Cardiac septum (tissue), 1 donor: ENCODE results near the gene ANKRD1. TPM values are rescaled to one million over a fixed set of nuclear protein-coding genes. Genes with fewer than 3 reads are reported as not detected.
"Not testable (repeated sequence)": the region's sequence is repeated elsewhere in the genome, so short reads cannot be mapped to it uniquely, and the experiment has no call there.

ENCODE experiments used
- DNase-seq: peaks from one replicate; pipeline ENCODE4 v3.0.0-alpha.2; 2020; ENCODE audit warnings: low spot score
- intact Hi-C: fragments of 100-400 bp; cut with DNase I; formaldehyde crosslinking; loops from one replicate; pipeline ENCODE4 v1.14.0; 2022
- long read RNA-seq: library from polyadenylated mRNA; unstranded; transcript quantifications from one replicate; pipeline ENCODE4 v2.0.0, GENCODE V29; 2021
- total RNA-seq: library from RNA; stranded (reverse); fragmentation: NEBNext Ultra II Directional; extraction: Animal tissue kit (Norgen Biotek cat#: 25700); gene quantifications from one replicate; pipeline ENCODE4 v1.2.1, GENCODE V29; 2021
- donor health status: DM: no; HTN: no; CAD: no.

Gene ANKRD1
- 8,251 TPM for total RNA-seq
- long read RNA-seq, transcript ANKRD1-201 (9 exons, 1,979 nt): major isoform, 565 of 1,544 reads
- long read RNA-seq, partial matches to known transcripts: 878 of 1,544 reads
- long read RNA-seq, other reads (novel, unspliced or antisense): 101 of 1,544 reads

DNA sequence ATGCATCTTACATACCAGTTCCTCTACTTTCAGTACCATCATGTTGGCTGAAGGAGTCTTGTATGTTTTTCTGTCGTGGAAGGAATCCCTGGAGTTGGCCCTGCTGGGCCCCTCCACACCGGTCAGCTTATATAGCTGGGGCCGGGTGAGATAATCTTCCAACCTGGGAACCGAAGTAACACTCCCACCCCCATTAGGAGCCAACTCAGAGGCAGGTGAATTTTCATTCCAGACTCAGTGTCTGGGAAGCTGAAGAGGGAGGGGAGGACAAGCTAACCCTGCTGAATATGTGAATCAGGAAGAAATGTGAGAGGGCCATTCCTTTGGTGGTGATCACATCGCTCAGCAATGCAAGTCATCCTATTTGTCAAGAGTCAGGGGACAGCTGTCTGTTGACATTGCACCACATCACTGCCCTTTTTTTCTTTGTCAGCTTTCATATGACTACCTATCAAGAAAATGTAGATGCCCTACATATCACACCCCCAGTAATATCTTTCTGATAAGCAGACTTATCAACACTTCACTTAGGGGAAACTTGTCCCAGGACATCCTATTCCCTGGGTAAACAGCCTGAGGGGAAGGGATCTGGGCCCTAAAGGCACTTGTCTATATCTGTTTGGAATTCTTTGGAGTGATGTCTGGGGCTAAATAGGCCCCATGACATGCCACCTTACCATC is at the start of gene ANKRD1:
Gene ANKRD1, minus strand, starts transcription at position 102 of the 681 bp plus-strand sequence. Its CDS starts 60 bp downstream, at position 42.
- DNase-seq: peak; percentile 81
- intact Hi-C loops: loop anchor here (1.0 to 5.0 kb wide), 4 partner anchors 9 to 331 kb away; no protein-coding TSS in a partner anchor

DNA sequence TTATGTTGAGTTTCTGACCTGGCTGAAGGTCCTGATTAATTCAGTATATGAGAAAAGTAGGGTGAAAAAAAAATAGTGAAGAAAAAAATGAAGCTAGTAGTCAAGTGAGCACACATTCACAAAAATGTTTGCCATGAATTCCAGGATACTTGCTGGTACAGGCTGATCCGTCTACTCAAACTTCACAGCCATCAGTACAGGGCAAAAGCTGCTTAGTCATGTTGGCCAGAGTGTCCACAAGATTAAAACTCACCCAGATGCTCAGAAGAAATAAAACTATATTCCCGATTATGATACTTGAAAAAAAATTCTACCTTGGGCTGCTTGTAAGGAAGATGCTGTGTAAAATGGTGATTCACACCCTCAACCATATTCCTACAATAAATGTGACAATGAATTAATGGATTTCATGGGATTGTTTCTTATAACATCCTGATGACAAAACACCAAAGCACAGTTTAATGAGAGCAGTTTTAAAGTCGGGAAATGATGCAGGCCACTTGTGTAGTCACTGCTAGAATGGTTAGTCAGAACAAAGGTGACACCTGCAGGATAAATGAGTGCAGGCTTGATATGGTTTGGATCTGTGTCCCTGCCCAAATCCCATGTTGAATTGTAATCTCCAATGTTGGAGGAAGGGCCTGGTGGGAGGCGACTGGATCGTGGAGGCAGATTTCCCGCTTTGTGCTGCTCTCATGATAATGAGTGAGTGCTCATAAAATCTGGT is 49.2 kb upstream of the ANKRD1 start:
- no peak for DNase-seq
- intact Hi-C loops: loop anchor here (5.0 kb wide), 1 partner anchor 38 kb away; no protein-coding TSS in a partner anchor

DNA sequence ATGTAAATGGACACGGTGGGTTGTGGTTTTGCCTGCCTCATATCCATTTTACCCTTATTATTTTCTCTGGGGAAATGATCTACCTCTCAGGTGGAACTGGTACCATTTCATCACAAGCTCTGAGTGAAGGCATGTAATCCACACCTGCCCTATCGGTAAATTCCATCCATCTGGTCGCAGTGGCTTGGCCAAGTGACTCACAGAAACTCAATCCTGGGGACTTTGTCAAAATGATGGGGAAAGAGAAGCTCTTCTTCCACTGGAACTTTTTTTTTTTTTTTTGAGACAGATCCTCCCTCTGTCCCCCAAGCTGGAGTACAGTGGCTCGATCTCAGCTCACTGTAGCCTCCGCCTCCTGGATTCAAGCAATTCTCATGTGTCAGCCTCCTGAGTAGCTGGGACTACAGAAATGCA is 48.2 kb upstream of the ANKRD1 start:
- no peak for DNase-seq

DNA sequence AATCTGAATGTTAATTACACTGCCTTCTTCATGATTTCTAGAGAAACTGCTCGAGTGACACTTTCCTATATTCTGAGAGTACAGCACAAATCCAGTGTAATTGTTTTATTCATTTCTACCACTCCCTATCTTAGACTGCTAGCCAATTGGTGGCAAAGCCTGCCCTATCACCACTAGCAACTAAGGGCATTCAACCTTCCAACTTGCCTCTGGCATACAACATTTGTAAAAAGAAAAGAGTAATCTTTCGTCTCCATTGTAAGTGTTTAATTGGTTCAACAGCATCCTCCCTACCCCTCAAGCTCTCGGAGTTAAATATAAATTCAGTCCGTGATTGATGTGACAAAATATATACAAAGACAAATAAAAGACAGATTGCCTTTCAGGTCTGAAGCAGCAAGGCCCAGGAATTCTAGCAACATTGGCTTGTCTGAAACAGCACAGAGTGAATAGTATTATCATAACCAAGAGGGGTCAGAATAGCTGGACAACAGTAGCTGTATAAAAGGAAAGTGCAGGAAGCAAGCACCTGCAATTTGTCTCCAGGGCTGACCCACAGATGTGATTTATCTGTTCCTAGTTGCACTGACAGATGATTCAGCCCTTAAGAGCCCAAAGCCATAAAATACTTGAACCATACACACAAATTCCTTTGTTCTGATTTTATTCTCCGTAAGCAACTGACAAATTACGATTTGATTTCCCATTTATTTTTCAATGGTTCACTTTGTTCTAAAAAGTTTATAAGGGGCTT is 47.6 kb upstream of the ANKRD1 start:
- no peak for DNase-seq
- intact Hi-C loops: loop anchor here (5.0 kb wide), 1 partner anchor 36 kb away; no protein-coding TSS in a partner anchor

More for the DNA sequence above, 48.2 kb upstream of the ANKRD1 start:
- intact Hi-C loops: loop anchor here (5.0 kb wide), 1 partner anchor 37 kb away; no protein-coding TSS in a partner anchor

DNA sequence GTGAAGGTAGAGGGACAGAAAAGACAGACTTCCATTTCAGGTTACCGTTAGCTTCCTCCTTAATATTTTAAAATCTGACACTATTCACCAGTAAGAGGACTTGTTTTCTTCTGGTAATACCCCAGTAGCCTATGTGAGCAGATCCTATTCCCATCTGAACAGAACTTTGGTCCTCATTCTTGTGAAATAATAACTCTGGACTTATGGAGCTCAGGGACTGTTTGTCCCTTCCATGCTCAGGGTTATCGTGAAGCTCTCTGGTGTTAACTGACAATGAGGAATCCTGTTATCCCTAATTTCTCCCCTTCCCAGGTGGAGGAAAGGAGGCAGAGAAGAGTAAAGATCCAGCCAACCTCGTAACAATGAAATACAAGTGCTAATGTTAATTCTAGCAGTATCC is 47.0 kb upstream of the ANKRD1 start:
- intact Hi-C loops: loop anchor here (5.0 kb wide), 1 partner anchor 36 kb away; no protein-coding TSS in a partner anchor
- no peak for DNase-seq

DNA sequence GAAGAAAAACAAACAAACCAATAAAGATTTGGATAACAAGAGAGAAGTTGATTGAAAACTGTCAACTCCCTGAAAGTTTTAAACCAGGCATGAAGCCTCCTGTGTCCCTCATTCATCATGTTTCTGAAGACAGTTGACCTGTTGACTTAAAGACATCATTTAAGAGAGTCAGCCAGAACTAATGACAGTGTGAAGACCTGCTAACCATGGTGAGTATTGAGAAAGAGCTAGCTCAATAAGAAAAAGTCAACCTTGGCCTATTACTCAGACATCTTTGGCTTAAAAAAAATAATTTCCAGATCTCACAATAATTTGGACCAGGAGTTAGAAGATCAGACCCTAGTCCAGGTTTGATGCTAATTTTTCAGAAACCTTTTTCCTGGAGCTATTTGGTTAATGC is 45.3 kb upstream of the ANKRD1 start:
- intact Hi-C loops: loop anchor here (5.0 kb wide), 1 partner anchor 34 kb away; no protein-coding TSS in a partner anchor
- no peak for DNase-seq

DNA sequence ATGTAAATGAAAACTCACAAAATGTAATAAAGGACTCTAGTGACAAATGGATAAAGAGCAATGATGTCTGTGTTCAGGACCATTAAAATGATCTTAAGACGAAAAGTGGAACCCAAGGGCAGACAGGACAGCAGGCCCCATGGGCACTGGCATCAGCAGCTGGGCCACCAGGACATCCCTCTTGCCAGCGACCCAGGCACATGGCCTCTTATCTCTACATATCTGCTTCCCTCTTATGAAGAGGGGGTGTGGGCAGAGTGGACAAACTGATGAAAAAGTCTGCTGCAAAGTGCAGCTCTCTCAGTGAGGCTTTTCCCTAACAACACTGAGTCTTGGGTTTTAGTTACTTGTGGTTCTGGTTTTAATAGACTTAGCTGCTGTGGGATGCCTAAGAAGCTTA is 44.8 kb upstream of the ANKRD1 start:
- DNase-seq: no peak
- intact Hi-C loops: loop anchor here (5.0 kb wide), 1 partner anchor 33 kb away; no protein-coding TSS in a partner anchor

DNA sequence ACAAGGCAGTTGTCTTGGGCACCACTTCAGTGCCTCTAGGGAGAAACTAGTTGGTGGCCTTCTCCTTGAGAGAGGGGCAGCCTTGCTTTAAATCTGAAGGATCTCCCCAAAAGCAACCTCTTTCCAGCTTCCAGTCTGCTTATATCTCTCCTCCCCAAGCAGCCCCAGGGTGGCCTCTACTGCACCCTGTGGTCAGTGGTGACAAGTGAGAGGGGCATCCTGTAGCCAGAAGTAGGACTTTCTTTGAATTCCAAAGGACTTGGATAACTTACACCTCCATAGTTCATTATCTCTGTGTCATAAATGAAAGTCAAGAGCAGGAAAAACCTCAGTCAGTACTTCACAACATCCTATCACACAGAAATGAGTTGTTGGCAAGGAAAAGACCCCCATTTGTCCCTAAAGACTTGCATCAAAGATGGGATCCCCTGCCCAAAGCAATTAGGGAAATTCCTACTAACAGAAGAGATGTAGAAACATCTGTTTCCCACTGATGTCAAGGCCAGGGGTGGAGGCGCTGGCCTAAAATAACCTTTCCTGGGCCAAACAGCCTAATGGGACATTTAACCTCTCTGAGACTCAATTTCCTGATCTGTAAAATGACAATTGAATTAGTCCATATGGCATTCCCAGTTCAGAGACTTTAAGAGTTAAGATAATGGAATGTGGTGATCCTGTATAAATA is 44.0 kb upstream of the ANKRD1 start:
- intact Hi-C loops: loop anchor here (5.0 kb wide), 1 partner anchor 33 kb away; no protein-coding TSS in a partner anchor

DNA sequence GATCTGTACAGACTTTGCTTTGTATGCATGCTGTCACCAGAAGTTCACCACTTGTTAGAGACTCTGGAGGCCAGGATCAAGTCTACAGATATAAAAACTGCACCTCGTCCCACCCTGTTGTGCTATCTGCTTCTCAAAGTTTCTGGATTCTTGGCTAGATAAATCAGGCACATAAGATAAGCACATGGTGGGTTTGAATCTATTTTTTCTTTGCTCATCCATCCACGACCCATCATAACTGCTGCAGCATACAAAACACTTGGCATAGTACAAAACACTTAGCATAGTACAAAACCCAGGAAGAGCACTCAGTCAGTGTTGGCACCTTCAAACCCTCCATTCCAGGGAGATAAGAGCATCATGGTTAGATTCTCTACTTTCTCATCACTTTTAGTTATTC is 42.4 kb upstream of the ANKRD1 start:
- no peak for DNase-seq
- intact Hi-C loops: no loop called here

More for the DNA sequence above, 44.0 kb upstream of the ANKRD1 start:
- no peak for DNase-seq

DNA sequence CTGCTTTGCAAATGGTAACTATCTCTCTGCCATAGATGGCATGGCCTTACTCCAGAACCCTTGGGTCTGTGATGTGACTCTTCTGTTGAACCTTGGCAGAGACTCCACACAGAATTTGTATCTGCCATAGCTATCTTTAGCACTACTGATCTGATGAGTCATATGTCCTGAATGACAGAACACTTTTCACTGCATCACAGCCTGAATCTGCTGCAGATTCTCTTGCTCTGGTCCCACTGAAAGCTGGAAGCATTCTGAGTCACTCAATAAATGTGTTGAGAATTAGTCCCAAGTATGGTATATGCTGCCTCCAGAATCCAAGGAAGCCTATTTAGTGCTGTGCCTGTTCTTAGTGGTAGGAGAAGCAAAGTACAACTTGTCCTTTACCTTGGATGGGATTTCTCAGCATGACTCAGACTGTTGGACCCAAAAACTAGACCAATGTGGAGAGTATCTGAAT is 39.5 kb upstream of the ANKRD1 start:
- DNase-seq: no peak
- intact Hi-C loops: no loop called here

DNA sequence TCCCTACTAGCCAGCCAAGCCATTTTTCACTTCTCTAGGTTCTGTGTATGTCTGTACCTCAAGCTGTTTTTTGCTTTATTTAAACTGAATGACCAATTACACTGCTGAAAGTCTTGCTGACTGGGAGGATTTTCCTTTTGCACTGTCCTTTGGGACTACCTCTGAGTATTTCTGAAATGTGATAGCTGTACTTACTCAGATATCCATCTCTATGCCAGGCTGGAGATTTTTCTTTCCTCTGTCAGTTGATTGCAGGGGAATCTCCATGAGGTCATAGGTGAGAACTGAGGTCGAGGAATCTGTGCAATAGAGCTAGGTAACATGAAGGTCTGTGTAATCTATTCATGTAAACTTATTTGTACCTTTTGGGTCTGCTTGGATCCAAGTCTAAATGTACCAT is 38.9 kb upstream of the ANKRD1 start:
- intact Hi-C loops: no loop called here
- no peak for DNase-seq

DNA sequence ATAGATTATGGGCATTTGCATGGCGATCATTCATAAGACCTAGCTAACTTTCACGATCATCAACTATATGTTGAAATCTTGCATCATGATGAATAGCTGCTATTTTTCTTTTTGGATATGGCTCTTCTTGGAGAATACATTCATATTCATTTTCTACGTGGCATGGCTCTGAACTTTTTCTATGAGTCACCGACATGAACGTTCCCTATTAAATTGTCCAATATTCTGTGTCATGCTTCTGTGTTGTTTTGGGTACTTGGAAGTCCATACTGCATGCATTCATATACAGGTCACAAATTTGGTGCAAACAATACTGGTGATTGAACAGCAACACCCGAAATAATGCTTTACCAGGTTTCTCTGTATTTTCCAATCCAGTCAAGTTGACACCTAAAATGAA is 37.9 kb upstream of the ANKRD1 start:
- no peak for DNase-seq
- intact Hi-C loops: no loop called here

DNA sequence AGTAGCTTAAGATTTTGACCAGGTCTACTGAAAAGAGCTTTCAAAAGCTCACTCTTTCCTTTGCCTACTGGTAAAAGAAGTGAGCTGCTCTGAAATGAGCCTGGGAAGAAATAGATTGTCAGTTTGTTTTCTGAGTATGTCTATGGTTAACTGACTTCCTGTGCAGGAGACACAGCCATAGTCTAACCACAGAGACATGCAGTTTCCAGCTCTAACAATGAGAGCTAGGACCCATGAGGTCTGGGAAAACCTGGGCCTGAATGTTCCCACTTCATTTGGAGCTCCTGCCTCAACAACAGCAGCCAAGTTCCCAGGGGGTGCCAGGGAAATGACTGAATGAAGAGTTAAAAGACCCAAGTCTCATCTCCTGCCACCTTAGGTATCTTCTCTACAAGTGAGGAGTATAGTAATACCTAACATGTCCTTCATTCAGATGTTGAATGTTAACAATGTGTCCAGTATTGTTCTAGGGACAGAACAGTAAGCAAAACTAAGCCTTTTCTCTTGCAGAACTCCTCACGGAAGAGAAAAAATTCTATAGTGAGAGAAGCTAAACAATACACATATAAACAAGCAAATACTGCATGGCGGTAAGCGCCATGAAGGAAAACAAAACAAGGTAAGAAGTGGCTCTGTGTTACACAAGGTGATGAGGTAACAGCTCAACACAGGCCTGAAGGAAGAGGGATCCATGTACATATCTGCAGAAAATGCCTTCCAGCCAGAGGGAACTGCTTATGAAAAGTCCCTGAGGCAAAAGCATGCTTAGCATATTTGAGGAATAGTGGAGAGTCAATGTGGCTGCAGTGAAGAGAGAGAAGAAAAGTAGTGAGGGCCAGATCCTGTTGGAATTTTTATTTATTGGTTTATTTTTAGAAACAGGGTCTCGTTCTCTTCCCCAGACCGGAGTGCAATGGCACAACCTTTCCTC is 26.4 kb upstream of the ANKRD1 start:
- DNase-seq: no peak
- intact Hi-C loops: no loop called here

DNA sequence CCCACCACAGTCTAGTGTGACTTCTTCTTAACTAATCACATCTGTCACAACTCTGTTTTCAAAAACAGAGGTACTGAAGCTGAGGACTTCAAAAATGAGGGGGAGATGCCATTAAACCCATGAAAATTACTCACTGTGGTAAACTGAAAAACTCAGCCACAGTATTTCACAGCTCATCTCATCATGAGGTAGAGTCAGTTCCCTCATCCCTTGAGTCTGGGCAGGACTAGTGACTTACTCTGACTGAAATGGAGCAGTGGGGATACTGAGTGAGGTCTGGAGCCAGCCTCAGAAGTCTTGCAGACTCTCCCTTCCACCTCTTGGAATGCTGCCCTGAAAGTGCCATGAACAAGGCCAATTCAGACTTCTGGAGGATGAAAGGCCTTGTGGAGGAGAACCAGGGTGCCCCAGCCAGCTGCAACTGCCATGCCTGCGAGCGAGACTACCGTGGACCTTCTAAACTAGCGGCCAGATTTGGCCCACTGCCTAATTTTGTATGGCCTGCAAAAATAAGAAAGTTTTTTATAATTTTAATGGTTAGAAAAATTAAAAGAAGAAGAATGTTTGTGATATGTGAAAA is 24.7 kb upstream of the ANKRD1 start:
- no peak for DNase-seq
- intact Hi-C loops: no loop called here

DNA sequence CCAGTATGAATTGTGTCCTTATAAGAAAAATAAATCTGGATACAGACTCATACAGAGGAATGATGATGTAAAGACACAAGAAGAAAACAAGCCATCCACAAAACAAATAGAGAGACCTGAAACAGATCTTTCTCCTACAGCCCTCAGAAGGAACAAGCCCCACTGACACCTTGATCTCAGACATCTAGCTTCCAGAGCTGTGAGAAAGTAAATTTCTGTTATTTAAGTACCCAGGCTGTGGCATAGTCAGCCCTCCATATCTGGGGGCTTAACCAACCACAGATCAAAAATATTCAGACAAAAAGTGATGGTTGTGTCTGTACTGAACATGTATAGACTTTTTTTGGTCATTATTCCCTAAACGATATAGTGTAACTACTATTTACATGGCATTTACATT is 23.9 kb upstream of the ANKRD1 start:
- no peak for DNase-seq
- intact Hi-C loops: no loop called here

DNA sequence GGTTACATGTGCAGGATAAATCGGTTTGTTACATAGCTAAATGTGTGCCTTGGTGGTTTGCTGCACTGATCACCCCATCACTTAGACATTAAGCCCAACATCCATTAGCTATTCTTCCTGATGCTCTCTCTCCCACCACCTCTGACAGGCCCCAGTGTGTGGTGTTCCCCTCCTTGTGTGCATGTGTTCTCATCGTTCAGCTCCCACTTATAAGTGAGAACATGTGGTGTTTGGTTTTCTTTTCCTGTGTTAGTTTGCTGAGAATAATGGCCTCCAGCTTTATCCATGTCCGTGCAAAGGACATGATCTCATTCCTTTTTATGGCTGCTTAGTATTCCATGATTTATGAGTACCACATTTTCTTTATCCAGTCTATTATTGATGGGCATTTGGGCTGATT is 22.1 kb upstream of the ANKRD1 start:
- intact Hi-C loops, DNase-seq: not testable (repeated sequence)

DNA sequence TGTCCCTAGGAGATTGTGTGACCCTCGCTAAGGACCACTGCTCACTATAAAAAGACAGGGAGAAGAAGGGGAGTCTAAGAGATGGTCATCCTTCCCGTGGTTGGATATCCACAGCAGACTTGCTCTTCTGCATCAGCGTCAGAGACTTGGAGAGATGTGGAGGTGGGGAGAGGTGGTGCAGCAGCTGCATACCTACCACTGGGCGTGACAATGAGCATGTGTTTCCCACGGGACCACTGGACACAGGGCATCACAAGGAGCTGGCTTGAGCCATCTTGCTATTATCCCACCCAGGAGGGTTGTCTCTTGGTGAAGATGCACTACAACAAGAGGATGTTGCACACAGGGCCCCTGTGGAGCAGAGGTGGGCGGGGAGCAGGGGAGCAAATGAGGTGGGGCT is 18.8 kb upstream of the ANKRD1 start:
- intact Hi-C loops: no loop called here
- DNase-seq: no peak

DNA sequence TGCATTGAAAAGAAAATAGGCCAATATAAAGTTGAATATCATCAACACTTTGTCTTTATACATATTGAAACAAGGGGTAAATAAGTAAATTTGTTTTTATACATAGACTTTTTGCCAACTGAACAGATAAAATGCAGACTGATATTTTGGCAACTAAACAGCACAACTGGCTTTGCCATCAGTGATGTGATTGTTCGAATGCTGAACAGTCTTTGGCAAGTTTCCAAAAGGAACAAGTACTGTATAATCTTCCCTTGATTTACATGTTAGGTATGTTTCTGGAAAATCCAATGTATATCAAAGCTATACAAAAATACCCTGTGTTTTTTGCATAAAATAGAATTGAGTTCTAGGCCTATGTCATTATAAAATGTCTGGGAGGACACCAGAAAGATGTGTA is 18.2 kb upstream of the ANKRD1 start:
- intact Hi-C loops: no loop called here
- no peak for DNase-seq
